ENCODE data around the gene SOBP.

DNA sequence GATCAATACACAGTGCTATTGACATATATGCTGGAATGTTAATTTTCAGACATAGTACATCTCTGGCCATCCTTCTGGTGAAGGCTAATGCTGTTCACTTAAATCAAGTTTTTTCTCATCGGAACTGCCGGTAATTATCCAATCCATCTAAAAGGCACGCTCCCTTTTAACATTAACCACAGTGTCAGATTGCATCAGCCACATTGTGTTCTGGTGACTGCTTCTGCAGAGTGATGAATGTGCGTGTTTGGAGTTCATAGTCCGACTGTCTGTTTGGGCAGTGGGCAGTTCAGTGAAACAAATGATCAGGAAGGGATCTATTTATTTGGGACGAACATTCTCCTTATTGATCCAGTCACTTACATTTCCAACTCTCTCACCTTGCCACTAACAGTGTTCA, 49.5 kb downstream of the SOBP start:
- TF ChIP-seq EZH2 (IDR thresholded peaks at IDR 0.05; ENCODE audit: low read length, missing control alignments) (no peak), CTCF (conservative IDR thresholded peaks at IDR 0.05 in 1 of 2, IDR thresholded peaks at IDR 0.05 in 1 of 2; ENCODE audit: low read depth in 1 of 2, low read length in 2 of 2) (no peak)
